RPMI7951 (cell line): Measurements from ENCODE around the gene SMIM38. TPM values are rescaled to one million over a fixed set of nuclear protein-coding genes. Genes with fewer than 3 reads are reported as not detected.

Source experiments
- DNase-seq: peaks from one replicate; pipeline ENCODE4 v3.0.0-alpha.2; 2012; ENCODE audit warnings: low read depth
- total RNA-seq: library from RNA; depleted of rRNA; stranded (reverse); fragments of >200 nt; shearing (Covaris generic); gene quantifications from 2 replicates; pipeline ENCODE4 v1.2.3, GENCODE V29; 2014

The SMIM38 gene
- total RNA-seq, 1 experiment from 2014 or later, result not detected

- DNase-seq, result no peak
Observed at GRCh38 chr11:69159150-69159852, 3.6 kb downstream of the SMIM38 start.

- DNase-seq, result no peak
Observed at GRCh38 chr11:69160296-69161116, 4.8 kb downstream of the SMIM38 start.

- no peak for DNase-seq
Observed at GRCh38 chr11:69161117-69161407, 5.3 kb downstream of the SMIM38 start.

GRCh38 chr11:69162505-69162904, 6.8 kb downstream of the SMIM38 start:
- DNase-seq, result no peak

- DNase-seq, result no peak
Observed at GRCh38 chr11:69163842-69164241, 8.1 kb downstream of the SMIM38 start.

- DNase-seq, result no peak
Observed at GRCh38 chr11:69164824-69165223, 9.1 kb downstream of the SMIM38 start.

- DNase-seq, result no peak
Observed at GRCh38 chr11:69165775-69166174, 10.0 kb downstream of the SMIM38 start.

GRCh38 chr11:69166218-69167115, 10.7 kb downstream of the SMIM38 start:
- DNase-seq, result peak; percentile 91

GRCh38 chr11:69167130-69167915, 11.6 kb downstream of the SMIM38 start:
- DNase-seq, result no peak

- DNase-seq, result no peak
Observed at GRCh38 chr11:69167916-69168691, 12.4 kb downstream of the SMIM38 start.

- DNase-seq, result no peak
Observed at GRCh38 chr11:69169479-69169878, 13.7 kb downstream of the SMIM38 start.

GRCh38 chr11:69170704-69171103, 15.0 kb downstream of the SMIM38 start:
- DNase-seq, result no peak

- no peak for DNase-seq
Observed at GRCh38 chr11:69171476-69172240, 15.9 kb downstream of the SMIM38 start.

- DNase-seq, result peak; percentile 15
Observed at GRCh38 chr11:69172674-69173073, 16.9 kb downstream of the SMIM38 start.

- DNase-seq, result peak; percentile 16
Observed at GRCh38 chr11:69173331-69173730, 17.6 kb downstream of the SMIM38 start.

GRCh38 chr11:69173925-69174581, 18.3 kb downstream of the SMIM38 start:
- DNase-seq, result peak; percentile 19

GRCh38 chr11:69174841-69175240, 19.1 kb downstream of the SMIM38 start:
- no peak for DNase-seq

- DNase-seq, result no peak
Observed at GRCh38 chr11:69178819-69179482, 23.2 kb downstream of the SMIM38 start.

- DNase-seq, result no peak
Observed at GRCh38 chr11:69180226-69180625, 24.5 kb downstream of the SMIM38 start.
